PC-9 (cell line): Measurements from ENCODE around the gene MOCS3. TPM values are rescaled to one million over a fixed set of nuclear protein-coding genes. Genes with fewer than 3 reads are reported as not detected.

Source experiments
- BruUV-seq: library from RNA; stranded (reverse); fragments of 400-500 nt; replicated peaks from 2 replicates; lab custom pipeline; 2021; lab: Mats Ljungman, UMichigan
- CTCF ChIA-PET: fragments of 300-600 bp; sonication (Branson Sonifier 250); formaldehyde crosslinking; loops from one replicate; lab custom pipeline; 2022; ENCODE audit warnings: antibody characterized with exemption; lab: Charles Lee
- POLR2A ChIA-PET: fragments of 300-600 bp; sonication (Branson Sonifier 250); formaldehyde crosslinking; loops from one replicate; lab custom pipeline; 2022; ENCODE audit warnings: antibody characterized with exemption; ENCODE audit not compliant: unreplicated experiment; lab: Charles Lee
- DNase-seq, 2 experiments: peaks; one replicate each; pipeline versions ENCODE4 v3.0.0 to v3.0.0-alpha.2; 2015 to 2022; ENCODE audit warnings: mixed read lengths in 1 of 2
- H2AFZ ChIP-seq: fragments of 200-600 bp; sonication (generic); 2 replicates; pipeline ENCODE4 v1.8.1; 2017; ENCODE audit warnings: antibody characterized with exemption
- H3F3A ChIP-seq: fragments of 200-600 bp; sonication (generic); 2 replicates; pipeline ENCODE4 v1.8.1; 2017; ENCODE audit warnings: antibody characterized with exemption, mild to moderate bottlenecking, low read depth; ENCODE audit not compliant: insufficient read depth
- H3K27ac ChIP-seq: fragments of 200-600 bp; sonication (generic); 2 replicates; pipeline ENCODE4 v1.6.1; 2016; ENCODE audit warnings: mixed run types
- H3K27me3 ChIP-seq: fragments of 200-600 bp; sonication (generic); 2 replicates; pipeline ENCODE4 v1.6.1; 2016; ENCODE audit warnings: low read depth, mixed run types; ENCODE audit not compliant: insufficient read depth
- H3K36me3 ChIP-seq: fragments of 200-600 bp; sonication (generic); 2 replicates; pipeline ENCODE4 v1.6.1; 2016; ENCODE audit warnings: low read depth, mixed run types
- H3K4me1 ChIP-seq: fragments of 200-600 bp; sonication (generic); replicated peaks from 2 replicates; pipeline ENCODE4 v1.6.1; 2016; ENCODE audit warnings: mixed run types; ENCODE audit not compliant: insufficient read depth
- H3K4me2 ChIP-seq: fragments of 200-600 bp; sonication (generic); 2 replicates; pipeline ENCODE4 v1.6.1; 2017; ENCODE audit warnings: mixed run types
- H3K4me3 ChIP-seq: fragments of 200-600 bp; sonication (generic); 2 replicates; pipeline ENCODE4 v1.6.1; 2016; ENCODE audit warnings: mixed run types
- H3K79me2 ChIP-seq: fragments of 200-600 bp; sonication (generic); 2 replicates; pipeline ENCODE4 v1.6.1; 2017; ENCODE audit warnings: low read depth, mixed run types
- H3K9me2 ChIP-seq: fragments of 200-600 bp; sonication (generic); 2 replicates; pipeline ENCODE4 v1.8.1; 2017; ENCODE audit warnings: mild to moderate bottlenecking; ENCODE audit not compliant: insufficient read depth
- H3K9me3 ChIP-seq: fragments of 200-600 bp; sonication (generic); 2 replicates; pipeline ENCODE4 v1.8.1; 2016; ENCODE audit warnings: low read depth; ENCODE audit not compliant: insufficient read depth
- H4K20me1 ChIP-seq: fragments of 200-600 bp; sonication (generic); 2 replicates; pipeline ENCODE4 v1.8.1; 2017; ENCODE audit not compliant: insufficient read depth
- EZH2 ChIP-seq: fragments of 200-600 bp; sonication (generic); IDR thresholded peaks from 2 replicates; pipeline ENCODE4 v1.8.0; 2017; ENCODE audit warnings: antibody characterized with exemption, low read depth
- intact Hi-C: fragments of 100-400 bp; cut with micrococcal nuclease; formaldehyde crosslinking; loops from one replicate; pipeline ENCODE4 v1.10.0; 2022; ENCODE audit not compliant: unreplicated experiment
- total RNA-seq: library from RNA; stranded (reverse); gene quantifications from 2 replicates; pipeline ENCODE4 v1.2.3, GENCODE V29; 2021
- TF ChIP-seq, protein P1 (sequence below): fragments of 200-600 bp; sonication (generic); conservative IDR thresholded peaks from 2 replicates; pipeline ENCODE4 v1.6.1; 2017; ENCODE audit warnings: mixed run types, antibody characterized with exemption, mild to moderate bottlenecking, moderate library complexity

Gene MOCS3
- total RNA-seq, 1 experiment from 2014 or later: 4.8 TPM

DNA sequence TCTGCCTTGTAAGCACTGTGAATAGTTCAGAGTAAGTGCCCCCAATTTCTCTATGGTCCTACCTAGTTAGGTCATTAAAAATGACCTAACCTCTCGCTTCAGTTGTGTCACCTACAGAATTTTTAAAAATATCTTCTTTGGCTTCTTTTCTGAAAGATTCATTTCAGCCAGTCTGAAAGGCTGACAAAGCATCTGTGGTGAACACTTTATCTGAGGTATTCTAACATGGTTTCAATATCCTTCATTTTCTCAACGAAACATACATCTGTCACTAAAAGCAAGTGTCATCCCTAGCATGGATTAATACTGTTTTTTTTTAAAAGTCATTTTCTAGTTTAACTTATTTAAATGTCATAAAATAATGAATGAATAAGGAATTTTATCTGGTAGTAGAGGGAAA is 5.4 kb upstream of the MOCS3 start:
- Histone ChIP-seq H3K27me3 (no peaks in the 10 kb centered on the region), H3K27ac (no peak overlapping the region), H2AFZ (no peak overlapping the region), H3K79me2 (peaks cover 87% of the 10 kb centered on the region), H3K9me3 (no peaks in the 10 kb centered on the region), H3F3A (peaks cover 14% of the 10 kb centered on the region), H3K4me3 (no peak overlapping the region), H3K4me1 (peaks cover 19% of the 10 kb centered on the region), H3K36me3 (peaks cover 62% of the 10 kb centered on the region), H4K20me1 (peaks cover 76% of the 10 kb centered on the region), H3K9me2 (no peaks in the 10 kb centered on the region), H3K4me2 (no peak overlapping the region)
- CTCF ChIA-PET: no interaction called here
- POLR2A ChIA-PET: no interaction called here
- no TSS peak for BruUV-seq
- TF ChIP-seq EZH2: no peak
- TF ChIP-seq, protein P1, sequence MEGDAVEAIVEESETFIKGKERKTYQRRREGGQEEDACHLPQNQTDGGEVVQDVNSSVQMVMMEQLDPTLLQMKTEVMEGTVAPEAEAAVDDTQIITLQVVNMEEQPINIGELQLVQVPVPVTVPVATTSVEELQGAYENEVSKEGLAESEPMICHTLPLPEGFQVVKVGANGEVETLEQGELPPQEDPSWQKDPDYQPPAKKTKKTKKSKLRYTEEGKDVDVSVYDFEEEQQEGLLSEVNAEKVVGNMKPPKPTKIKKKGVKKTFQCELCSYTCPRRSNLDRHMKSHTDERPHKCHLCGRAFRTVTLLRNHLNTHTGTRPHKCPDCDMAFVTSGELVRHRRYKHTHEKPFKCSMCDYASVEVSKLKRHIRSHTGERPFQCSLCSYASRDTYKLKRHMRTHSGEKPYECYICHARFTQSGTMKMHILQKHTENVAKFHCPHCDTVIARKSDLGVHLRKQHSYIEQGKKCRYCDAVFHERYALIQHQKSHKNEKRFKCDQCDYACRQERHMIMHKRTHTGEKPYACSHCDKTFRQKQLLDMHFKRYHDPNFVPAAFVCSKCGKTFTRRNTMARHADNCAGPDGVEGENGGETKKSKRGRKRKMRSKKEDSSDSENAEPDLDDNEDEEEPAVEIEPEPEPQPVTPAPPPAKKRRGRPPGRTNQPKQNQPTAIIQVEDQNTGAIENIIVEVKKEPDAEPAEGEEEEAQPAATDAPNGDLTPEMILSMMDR: no peak
- intact Hi-C loops: no loop called here
- DNase-seq: no peak

DNA sequence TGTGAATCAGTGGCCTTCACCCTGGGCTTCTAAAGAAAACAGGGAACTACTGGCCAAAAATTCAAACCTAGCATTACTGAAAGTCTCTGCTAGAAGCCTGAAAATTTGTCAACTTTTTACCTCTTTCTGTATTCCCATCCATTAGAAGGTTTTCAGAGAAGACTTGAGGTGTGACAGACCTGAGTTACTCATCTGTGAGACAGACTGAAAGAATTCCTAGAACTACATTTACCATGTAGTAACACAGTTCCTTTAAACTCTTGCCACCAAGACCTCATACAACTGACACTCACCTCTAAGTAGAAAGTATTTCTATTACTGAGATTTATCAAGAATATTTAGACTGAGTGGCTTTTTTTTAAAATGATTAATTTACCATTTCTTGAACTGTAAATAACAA is 4.8 kb upstream of the MOCS3 start:
- Histone ChIP-seq H3K27me3 (no peaks in the 10 kb centered on the region), H3K4me1 (peaks cover 19% of the 10 kb centered on the region), H3K9me3 (no peaks in the 10 kb centered on the region), H3K27ac (no peak overlapping the region), H3K9me2 (no peaks in the 10 kb centered on the region), H3K4me3 (no peak overlapping the region), H3K79me2 (peaks cover 88% of the 10 kb centered on the region), H3F3A (peaks cover 14% of the 10 kb centered on the region), H2AFZ (no peak overlapping the region), H3K4me2 (no peak overlapping the region), H3K36me3 (peaks cover 56% of the 10 kb centered on the region), H4K20me1 (peaks cover 76% of the 10 kb centered on the region)
- no TSS peak for BruUV-seq
- DNase-seq: no peak
- no peak for TF ChIP-seq EZH2
- TF ChIP-seq, protein P1: no peak
- POLR2A ChIA-PET: no interaction called here
- intact Hi-C loops: no loop called here
- CTCF ChIA-PET: no interaction called here

DNA sequence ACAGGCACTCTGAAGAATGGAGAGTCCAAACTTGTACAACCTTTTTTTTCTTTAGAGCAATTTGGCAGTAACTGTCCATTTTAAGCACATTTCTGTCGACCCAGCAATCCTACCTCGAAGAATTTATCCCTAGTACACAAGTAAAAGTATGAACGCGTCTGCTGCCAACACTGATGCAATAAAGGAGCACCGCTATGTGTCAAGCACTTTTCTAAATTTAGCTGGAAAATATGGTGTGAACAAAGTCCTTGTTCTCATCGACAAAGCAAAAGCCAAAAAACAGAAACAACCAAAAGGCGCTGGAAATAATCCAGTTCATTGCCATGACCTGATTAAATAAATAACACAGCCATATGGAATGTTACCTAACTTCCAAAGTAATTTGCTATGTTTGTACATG is 1.3 kb upstream of the MOCS3 start:
- H3F3A ChIP-seq: peaks cover 14% of the 10 kb centered on the region
- peaks cover 94% of the 10 kb centered on the region for H3K79me2 ChIP-seq
- peaks cover 44% of the 10 kb centered on the region for H3K36me3 ChIP-seq
- H3K27me3 ChIP-seq: no peaks in the 10 kb centered on the region
- no peak for DNase-seq
- H3K4me3 ChIP-seq: peak overlapping the region; percentile 93
- intact Hi-C loops: no loop called here
- H3K9me3 ChIP-seq: no peaks in the 10 kb centered on the region; the same call in 1 of the 2 replicates
- H3K4me1 ChIP-seq: peaks cover 38% of the 10 kb centered on the region
- no peaks in the 10 kb centered on the region for H3K9me2 ChIP-seq
- peak overlapping the region; percentile 99 for H3K4me2 ChIP-seq
- no peak overlapping the region for H2AFZ ChIP-seq
- H4K20me1 ChIP-seq: peaks cover 70% of the 10 kb centered on the region
- ChIA-PET POLR2A (interaction anchor here (0.6 to 1.7 kb wide), 2 partner anchors 15 to 26 kb away, joined by 3 to 11 read pairs; partner anchors contain the start of gene ADNP), CTCF (interaction anchor here (1.9 kb wide), 1 partner anchor 163 kb away, joined by 8 read pairs; the partner anchor contains the start of gene BCAS4)
- H3K27ac ChIP-seq: peak overlapping the region; percentile 83; the same call in 1 of the 2 replicates
- no TSS peak for BruUV-seq
- TF ChIP-seq EZH2: no peak
- TF ChIP-seq, protein P1: no peak
